Progenitor cell of endocrine pancreas (in vitro differentiated cells): ENCODE results near the gene SHISA8. TPM values are rescaled to one million over a fixed set of nuclear protein-coding genes. Genes with fewer than 3 reads are reported as not detected.

Source experiments
- DNase-seq: peaks from one replicate; pipeline ENCODE4 v3.0.0; 2021; ENCODE audit warnings: low spot score; ENCODE audit not compliant: unreplicated experiment
- H3K27ac Mint-ChIP-seq: 2 replicates; pipeline ENCODE4 v1.8.0; 2021; ENCODE audit warnings: mild to moderate bottlenecking, moderate library complexity, mixed read lengths
- H3K27me3 Mint-ChIP-seq: 2 replicates; pipeline ENCODE4 v1.8.0; 2021; ENCODE audit warnings: mixed read lengths
- H3K36me3 Mint-ChIP-seq: 2 replicates; pipeline ENCODE4 v1.8.0; 2022; ENCODE audit warnings: mixed read lengths; ENCODE audit not compliant: insufficient read depth
- H3K4me1 Mint-ChIP-seq: 2 replicates; pipeline ENCODE4 v1.8.0; 2021; ENCODE audit warnings: low read depth, mixed read lengths
- H3K4me3 Mint-ChIP-seq: 2 replicates; pipeline ENCODE4 v1.8.0; 2021; ENCODE audit warnings: low read depth, mild to moderate bottlenecking, moderate library complexity, mixed read lengths
- H3K9me3 Mint-ChIP-seq: 2 replicates; pipeline ENCODE4 v1.8.0; 2021; ENCODE audit warnings: low read depth, mixed read lengths
- total RNA-seq: library from RNA; stranded (reverse); gene quantifications from 2 replicates; pipeline ENCODE4 v1.2.1, GENCODE V29; 2021
- TF ChIP-seq, protein P1 (sequence below): fragments of 200-600 bp; sonication (generic); IDR thresholded peaks from one replicate; pipeline ENCODE4 v1.5.0; 2021; ENCODE audit warnings: antibody characterized with exemption, mild to moderate bottlenecking; ENCODE audit not compliant: unreplicated experiment

SHISA8 gene
- total RNA-seq, 1 donor from 2014 or later, result not detected

GRCh38 chr22:41919357-41920224 lies 4.7 kb upstream of the SHISA8 start:
- DNase-seq, result peak; percentile 46
- no peaks in the 10 kb centered on the region for H3K4me1 Mint-ChIP-seq
- H3K27ac Mint-ChIP-seq, result no peak overlapping the region
- TF ChIP-seq, protein P1, sequence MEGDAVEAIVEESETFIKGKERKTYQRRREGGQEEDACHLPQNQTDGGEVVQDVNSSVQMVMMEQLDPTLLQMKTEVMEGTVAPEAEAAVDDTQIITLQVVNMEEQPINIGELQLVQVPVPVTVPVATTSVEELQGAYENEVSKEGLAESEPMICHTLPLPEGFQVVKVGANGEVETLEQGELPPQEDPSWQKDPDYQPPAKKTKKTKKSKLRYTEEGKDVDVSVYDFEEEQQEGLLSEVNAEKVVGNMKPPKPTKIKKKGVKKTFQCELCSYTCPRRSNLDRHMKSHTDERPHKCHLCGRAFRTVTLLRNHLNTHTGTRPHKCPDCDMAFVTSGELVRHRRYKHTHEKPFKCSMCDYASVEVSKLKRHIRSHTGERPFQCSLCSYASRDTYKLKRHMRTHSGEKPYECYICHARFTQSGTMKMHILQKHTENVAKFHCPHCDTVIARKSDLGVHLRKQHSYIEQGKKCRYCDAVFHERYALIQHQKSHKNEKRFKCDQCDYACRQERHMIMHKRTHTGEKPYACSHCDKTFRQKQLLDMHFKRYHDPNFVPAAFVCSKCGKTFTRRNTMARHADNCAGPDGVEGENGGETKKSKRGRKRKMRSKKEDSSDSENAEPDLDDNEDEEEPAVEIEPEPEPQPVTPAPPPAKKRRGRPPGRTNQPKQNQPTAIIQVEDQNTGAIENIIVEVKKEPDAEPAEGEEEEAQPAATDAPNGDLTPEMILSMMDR, result no peak
- no peak overlapping the region for H3K4me3 Mint-ChIP-seq
- no peaks in the 10 kb centered on the region for H3K36me3 Mint-ChIP-seq
- H3K27me3 Mint-ChIP-seq, result peaks cover 68% of the 10 kb centered on the region
- H3K9me3 Mint-ChIP-seq, result no peaks in the 10 kb centered on the region

DNA sequence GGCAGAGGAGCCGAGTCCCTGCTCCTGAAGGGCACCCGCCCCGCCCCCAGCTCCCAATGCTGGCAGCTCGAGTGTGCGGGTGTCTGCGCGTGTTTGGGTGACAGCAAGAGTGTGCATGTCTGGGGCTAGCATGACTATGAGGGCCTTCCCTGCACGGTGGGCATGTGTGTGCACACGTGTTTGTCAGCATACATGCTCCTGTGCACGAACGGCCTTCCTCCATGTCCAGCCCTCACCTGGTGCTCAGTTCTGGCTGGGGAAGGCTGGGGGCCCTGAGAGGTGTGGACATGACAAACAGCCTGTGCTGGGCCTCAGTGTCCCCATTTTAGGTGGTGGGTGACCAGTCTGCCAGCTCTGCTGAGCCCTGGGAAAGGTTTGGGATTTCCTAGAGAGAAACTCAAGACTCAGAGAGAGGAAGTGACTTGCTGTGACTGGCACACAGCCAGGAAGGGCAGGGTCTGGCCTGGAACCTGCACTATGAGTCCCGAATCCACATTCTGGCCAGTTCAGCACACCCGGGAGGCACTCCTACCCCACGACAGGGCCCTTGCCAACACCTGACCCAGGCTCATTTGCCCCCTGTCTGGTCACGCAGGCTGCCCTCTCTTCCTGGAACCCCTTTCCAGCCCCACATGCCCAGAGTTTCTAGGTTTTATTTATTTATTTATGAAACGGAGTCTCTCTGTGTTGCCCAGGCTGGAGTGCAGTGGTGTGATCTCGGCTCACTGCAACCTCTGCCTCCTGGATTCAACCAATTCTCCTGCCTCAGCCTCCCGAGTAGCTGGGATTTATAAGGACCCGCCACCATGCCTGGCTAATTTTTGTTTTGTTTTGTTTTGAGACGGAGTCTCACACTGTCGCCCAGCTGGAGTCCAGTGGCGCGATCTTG lies 3.3 kb upstream of the SHISA8 start:
- H3K9me3 Mint-ChIP-seq, result no peaks in the 10 kb centered on the region
- no peak for DNase-seq
- TF ChIP-seq, protein P1, result no peak
- no peak overlapping the region for H3K4me3 Mint-ChIP-seq
- peaks cover 65% of the 10 kb centered on the region for H3K27me3 Mint-ChIP-seq
- H3K36me3 Mint-ChIP-seq, result no peaks in the 10 kb centered on the region
- no peak overlapping the region for H3K27ac Mint-ChIP-seq
- H3K4me1 Mint-ChIP-seq, result peaks cover 1% of the 10 kb centered on the region

DNA sequence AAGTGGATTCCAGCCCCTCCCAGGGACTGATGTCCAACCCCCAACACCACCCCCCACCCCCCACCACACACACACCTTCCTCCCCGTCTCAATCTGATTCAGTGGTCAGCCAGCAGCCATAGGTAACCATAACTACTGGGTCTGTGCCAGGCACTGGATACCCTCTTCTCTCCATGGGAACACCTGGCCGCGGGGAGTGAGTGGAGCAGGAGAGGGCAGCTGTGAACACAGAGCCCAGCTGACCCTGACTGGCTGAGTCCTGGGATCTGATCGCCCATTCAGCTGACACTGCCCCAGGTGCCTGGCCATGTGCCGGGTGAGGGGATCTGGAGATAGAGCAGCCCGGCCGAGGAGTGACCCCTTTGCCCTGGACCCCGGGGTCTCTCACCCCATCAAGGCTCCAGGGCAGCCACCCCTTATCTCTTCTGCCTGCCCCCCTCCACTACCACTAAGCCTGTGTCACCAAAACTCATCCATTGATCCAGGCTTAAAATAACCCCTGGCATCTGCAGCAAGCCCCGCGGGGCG lies 2.6 kb upstream of the SHISA8 start:
- Mint-ChIP-seq H3K27ac (no peak overlapping the region), H3K4me3 (no peak overlapping the region), H3K9me3 (no peaks in the 10 kb centered on the region), H3K4me1 (peaks cover 1% of the 10 kb centered on the region), H3K27me3 (peaks cover 68% of the 10 kb centered on the region), H3K36me3 (no peaks in the 10 kb centered on the region)
- no peak for DNase-seq
- TF ChIP-seq, protein P1, result no peak

DNA sequence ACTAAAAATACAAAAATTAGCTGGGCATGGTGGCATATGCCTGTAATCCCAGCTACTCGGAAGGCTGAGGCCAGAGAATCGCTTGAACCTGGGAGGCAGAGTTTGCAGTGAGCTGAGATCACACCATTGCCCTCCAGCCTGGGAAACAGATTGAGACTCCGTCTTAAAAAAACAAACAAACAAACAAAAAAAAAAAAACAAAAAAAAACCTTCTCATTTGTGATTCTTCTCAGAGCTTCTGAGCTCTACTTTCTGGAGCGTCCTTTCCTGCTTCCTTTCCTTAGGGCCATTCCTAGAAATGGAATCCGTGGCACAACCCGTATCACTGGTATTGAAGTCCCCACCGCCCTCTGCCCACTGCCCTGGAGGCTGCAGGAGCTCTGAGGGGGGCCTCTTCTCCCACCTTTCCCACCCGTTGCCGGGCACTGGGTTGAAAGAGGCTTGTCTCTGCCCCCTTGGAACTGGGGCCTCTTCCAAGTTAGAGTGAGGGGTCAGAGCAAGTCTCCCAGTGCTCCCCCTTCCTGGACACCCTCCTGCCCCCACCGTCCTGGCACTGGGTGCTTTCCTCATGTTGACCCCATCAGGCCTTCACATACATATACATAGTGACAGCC lies 2.0 kb upstream of the SHISA8 start:
- Mint-ChIP-seq H3K36me3 (no peaks in the 10 kb centered on the region), H3K4me1 (peaks cover 1% of the 10 kb centered on the region), H3K4me3 (no peak overlapping the region), H3K27me3 (peaks cover 69% of the 10 kb centered on the region), H3K27ac (no peak overlapping the region), H3K9me3 (no peaks in the 10 kb centered on the region)
- no peak for DNase-seq
- TF ChIP-seq, protein P1, result no peak
